SU-DHL-6 (cell line): ENCODE results near the gene CDC42.

Experiments used
- H2AFZ ChIP-seq: fragments of 200-600 bp; sonication (generic); 2 replicates; pipeline ENCODE4 v1.6.1; 2014; ENCODE audit warnings: low read depth, mild to moderate bottlenecking, moderate library complexity, mixed read lengths, antibody characterized with exemption, low read length; ENCODE audit not compliant: severe bottlenecking
- H3F3A ChIP-seq: fragments of 200-600 bp; shearing (Covaris generic); 2 replicates; pipeline ENCODE4 v1.6.0; 2016; ENCODE audit warnings: antibody characterized with exemption, mild to moderate bottlenecking; ENCODE audit not compliant: insufficient read depth
- H3K27ac ChIP-seq: fragments of 200-600 bp; sonication (generic); 2 replicates; pipeline ENCODE4 v1.5.1; 2016; ENCODE audit warnings: low read depth, mild to moderate bottlenecking, low read length, moderate library complexity, mixed read lengths
- H3K27me3 ChIP-seq: fragments of 200-600 bp; sonication (generic), shearing (Covaris generic); 2 replicates; pipeline ENCODE4 v1.6.0; 2014; ENCODE audit warnings: mild to moderate bottlenecking, low read length
- H3K36me3 ChIP-seq: fragments of 200-600 bp; sonication (generic); 2 replicates; pipeline ENCODE4 v1.6.1; 2014; ENCODE audit warnings: mild to moderate bottlenecking, low read length, mixed read lengths
- H3K4me2 ChIP-seq: fragments of 300-600, 200-600 bp; shearing (Covaris generic), sonication (generic); 2 replicates; pipeline ENCODE4 v1.6.0; 2014; ENCODE audit warnings: low read length, low read depth, mild to moderate bottlenecking; ENCODE audit not compliant: poor library complexity, severe bottlenecking
- H3K4me3 ChIP-seq: fragments of 200-600 bp; sonication (generic); 2 replicates; pipeline ENCODE4 v1.5.1; 2014; ENCODE audit warnings: antibody characterized with exemption, low read length, mild to moderate bottlenecking, mixed read lengths; ENCODE audit not compliant: insufficient read depth, poor library complexity, severe bottlenecking
- H3K79me2 ChIP-seq: fragments of 200-600 bp; sonication (generic); 2 replicates; pipeline ENCODE4 v1.6.1; 2014; ENCODE audit warnings: mild to moderate bottlenecking, low read length, moderate library complexity; ENCODE audit not compliant: insufficient read depth
- H3K9ac ChIP-seq: fragments of 200-600 bp; sonication (generic); 2 replicates; pipeline ENCODE4 v1.7.0; 2014; ENCODE audit warnings: mild to moderate bottlenecking, low read length
- H3K9me2 ChIP-seq: fragments of 200-600 bp; sonication (generic); replicated peaks from 2 replicates; pipeline ENCODE4 v1.6.1; 2014; ENCODE audit warnings: low read length; ENCODE audit not compliant: insufficient read depth
- H3K9me3 ChIP-seq: fragments of 200-600 bp; sonication (generic); 2 replicates; pipeline ENCODE4 v1.6.1; 2014; ENCODE audit warnings: low read length, mixed read lengths; ENCODE audit not compliant: insufficient read depth
- H4K20me1 ChIP-seq: fragments of 200-600 bp; sonication (generic); 2 replicates; pipeline ENCODE4 v1.6.1; 2014; ENCODE audit warnings: low read depth, mild to moderate bottlenecking, antibody characterized with exemption, low read length, moderate library complexity, mixed read lengths
- CTCF ChIP-seq: fragments of 200-600 bp; sonication (generic); IDR thresholded peaks from one replicate; pipeline ENCODE4 v1.5.1; 2017; ENCODE audit warnings: antibody characterized with exemption, mild to moderate bottlenecking, low read length, moderate library complexity; ENCODE audit not compliant: insufficient read depth, poor library complexity, severe bottlenecking
- EZH2phosphoT487 ChIP-seq: fragments of 200-600 bp; sonication (generic), shearing (Covaris generic); conservative IDR thresholded peaks from 2 replicates; pipeline ENCODE4 v1.6.1; 2018; ENCODE audit warnings: mild to moderate bottlenecking, antibody characterized with exemption, low read length, moderate library complexity, mixed read lengths

CDC42 gene

GRCh38 chr1:22056936-22057335 lies 4.4 kb downstream of the CDC42 start:
- no peak for TF ChIP-seq EZH2phosphoT487
- no peak for TF ChIP-seq CTCF
- no peak overlapping the region for H3K27ac ChIP-seq
- H3K9ac ChIP-seq = no peak overlapping the region
- H3K27me3 ChIP-seq = no peaks in the 10 kb centered on the region
- H4K20me1 ChIP-seq = peaks cover 43% of the 10 kb centered on the region
- H3K9me3 ChIP-seq = no peaks in the 10 kb centered on the region
- no peak overlapping the region for H2AFZ ChIP-seq
- H3K9me2 ChIP-seq = no peaks in the 10 kb centered on the region
- H3K4me2 ChIP-seq = peak overlapping the region; percentile 27
- H3K36me3 ChIP-seq = no peaks in the 10 kb centered on the region
- H3K79me2 ChIP-seq = peaks cover 91% of the 10 kb centered on the region
- H3F3A ChIP-seq = peaks cover 10% of the 10 kb centered on the region; the same call in 1 of the 2 replicates
- no peak overlapping the region for H3K4me3 ChIP-seq

- no peaks in the 10 kb centered on the region for H3K36me3 ChIP-seq
- H3K4me2 ChIP-seq = no peak overlapping the region
- peaks cover 45% of the 10 kb centered on the region for H4K20me1 ChIP-seq
These were observed 5.4 kb downstream of the CDC42 start for GRCh38 chr1:22057861-22058260.

GRCh38 chr1:22064751-22065402 lies 12.4 kb downstream of the CDC42 start:
- Histone ChIP-seq H3F3A (no peaks in the 10 kb centered on the region), H2AFZ (no peak overlapping the region), H4K20me1 (peaks cover 66% of the 10 kb centered on the region), H3K9me2 (no peaks in the 10 kb centered on the region), H3K9ac (no peak overlapping the region), H3K36me3 (no peaks in the 10 kb centered on the region), H3K4me3 (no peak overlapping the region), H3K27ac (no peak overlapping the region), H3K9me3 (no peaks in the 10 kb centered on the region), H3K79me2 (peaks cover 100% of the 10 kb centered on the region), H3K4me2 (no peak overlapping the region), H3K27me3 (no peaks in the 10 kb centered on the region)
- TF ChIP-seq EZH2phosphoT487 (no peak), CTCF (no peak)

More at GRCh38 chr1:22057861-22058260, 5.4 kb downstream of the CDC42 start:
- H3K9me3 ChIP-seq = no peaks in the 10 kb centered on the region
- H3K9ac ChIP-seq = no peak overlapping the region
- TF ChIP-seq CTCF (no peak), EZH2phosphoT487 (no peak)
- H3K9me2 ChIP-seq = no peaks in the 10 kb centered on the region
- H3K79me2 ChIP-seq = peaks cover 96% of the 10 kb centered on the region
- H3F3A ChIP-seq = peaks cover 10% of the 10 kb centered on the region; the same call in 1 of the 2 replicates
- H2AFZ ChIP-seq = no peak overlapping the region
- H3K27me3 ChIP-seq = no peaks in the 10 kb centered on the region
- no peak overlapping the region for H3K4me3 ChIP-seq
- no peak overlapping the region for H3K27ac ChIP-seq
